Activated naive CD8-positive, alpha-beta T cell treated with anti-CD3 and anti-CD28 coated beads for 36 hours (primary cell): Measurements from ENCODE around the gene PGA5. TPM values are rescaled to one million over a fixed set of nuclear protein-coding genes. Genes with fewer than 3 reads are reported as not detected.
"Not testable (repeated sequence)": the region's sequence is repeated elsewhere in the genome, so short reads cannot be mapped to it uniquely, and the experiment has no call there.

Experiments
- DNase-seq: peaks from one replicate; pipeline ENCODE4 v3.0.0; 2021
- H3K27ac Mint-ChIP-seq: one replicate; pipeline ENCODE4 v1.8.0; 2022; ENCODE audit warnings: mild to moderate bottlenecking, moderate library complexity, mixed read lengths
- H3K27me3 Mint-ChIP-seq: one replicate; pipeline ENCODE4 v1.8.0; 2022; ENCODE audit warnings: mild to moderate bottlenecking, mixed read lengths
- H3K36me3 Mint-ChIP-seq: one replicate; pipeline ENCODE4 v1.8.0; 2021; ENCODE audit warnings: mild to moderate bottlenecking, mixed read lengths
- H3K4me1 Mint-ChIP-seq: one replicate; pipeline ENCODE4 v1.8.0; 2021; ENCODE audit warnings: mixed read lengths
- H3K4me3 Mint-ChIP-seq: one replicate; pipeline ENCODE4 v1.8.0; 2022; ENCODE audit warnings: mild to moderate bottlenecking, moderate library complexity, mixed read lengths
- H3K9me3 Mint-ChIP-seq: one replicate; pipeline ENCODE4 v1.8.0; 2022; ENCODE audit warnings: mixed read lengths
- total RNA-seq, 2 experiments: library from RNA; stranded (reverse); gene quantifications; one replicate each; pipeline ENCODE4 v1.2.3, GENCODE V29; 2021

The PGA5 gene
- total RNA-seq, 2 experiments from 2014 or later, result not detected

DNA sequence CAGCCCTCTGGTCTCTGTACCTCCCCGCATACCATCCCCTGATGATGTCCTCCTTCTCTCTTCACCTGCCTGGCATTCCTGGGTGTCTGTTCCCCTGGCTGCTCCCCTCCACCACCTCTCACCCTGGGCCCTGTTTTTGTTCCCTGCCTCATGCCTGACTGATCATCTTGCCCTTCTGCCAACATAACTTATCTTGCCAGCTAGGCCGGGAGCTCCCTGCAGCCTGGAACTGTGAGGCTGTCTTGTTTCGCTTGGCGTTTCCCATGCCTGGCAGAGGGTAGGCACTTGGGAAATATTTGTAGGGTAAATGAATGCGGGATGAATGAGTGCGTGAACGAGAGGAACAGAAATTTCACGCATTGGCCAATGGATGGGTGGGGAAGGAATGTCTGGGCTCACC is 8.2 kb downstream of the PGA5 start:
- not testable (repeated sequence) for H3K4me1 Mint-ChIP-seq, H3K36me3 Mint-ChIP-seq, H3K9me3 Mint-ChIP-seq, DNase-seq, H3K27me3 Mint-ChIP-seq, H3K4me3 Mint-ChIP-seq
- peak overlapping the region; percentile 28 for H3K27ac Mint-ChIP-seq

GRCh38 chr11:61250796-61251765 is 10.1 kb downstream of the PGA5 start:
- not testable (repeated sequence) for H3K36me3 Mint-ChIP-seq, H3K27me3 Mint-ChIP-seq, H3K9me3 Mint-ChIP-seq, H3K4me3 Mint-ChIP-seq, H3K4me1 Mint-ChIP-seq, H3K27ac Mint-ChIP-seq, DNase-seq

GRCh38 chr11:61252332-61252731 is 11.4 kb downstream of the PGA5 start:
- H3K4me3 Mint-ChIP-seq, result not testable (repeated sequence)

GRCh38 chr11:61254403-61255025 is 13.5 kb downstream of the PGA5 start:
- no peak overlapping the region for H3K4me3 Mint-ChIP-seq
- H3K36me3 Mint-ChIP-seq, result peaks cover 4% of the 10 kb centered on the region
- H3K27me3 Mint-ChIP-seq, result no peaks in the 10 kb centered on the region
- peak; percentile 68 for DNase-seq
- peaks cover 3% of the 10 kb centered on the region for H3K4me1 Mint-ChIP-seq
- no peak overlapping the region for H3K27ac Mint-ChIP-seq
- no peaks in the 10 kb centered on the region for H3K9me3 Mint-ChIP-seq

More at GRCh38 chr11:61252332-61252731, 11.4 kb downstream of the PGA5 start:
- H3K36me3 Mint-ChIP-seq, H3K4me1 Mint-ChIP-seq, H3K27me3 Mint-ChIP-seq, H3K9me3 Mint-ChIP-seq, H3K27ac Mint-ChIP-seq, DNase-seq: not testable (repeated sequence)

GRCh38 chr11:61256710-61257482 is 15.9 kb downstream of the PGA5 start:
- H3K4me3 Mint-ChIP-seq, result no peak overlapping the region
- H3K4me1 Mint-ChIP-seq, result peaks cover 3% of the 10 kb centered on the region
- no peak for DNase-seq
- no peak overlapping the region for H3K27ac Mint-ChIP-seq
- no peaks in the 10 kb centered on the region for H3K27me3 Mint-ChIP-seq
- H3K9me3 Mint-ChIP-seq, result no peaks in the 10 kb centered on the region
- H3K36me3 Mint-ChIP-seq, result peaks cover 11% of the 10 kb centered on the region

GRCh38 chr11:61258546-61258945 is 17.6 kb downstream of the PGA5 start:
- H3K9me3 Mint-ChIP-seq, result no peaks in the 10 kb centered on the region
- H3K36me3 Mint-ChIP-seq, result peaks cover 11% of the 10 kb centered on the region
- no peak overlapping the region for H3K27ac Mint-ChIP-seq
- H3K27me3 Mint-ChIP-seq, result no peaks in the 10 kb centered on the region
- no peaks in the 10 kb centered on the region for H3K4me1 Mint-ChIP-seq
- no peak overlapping the region for H3K4me3 Mint-ChIP-seq
- no peak for DNase-seq

DNA sequence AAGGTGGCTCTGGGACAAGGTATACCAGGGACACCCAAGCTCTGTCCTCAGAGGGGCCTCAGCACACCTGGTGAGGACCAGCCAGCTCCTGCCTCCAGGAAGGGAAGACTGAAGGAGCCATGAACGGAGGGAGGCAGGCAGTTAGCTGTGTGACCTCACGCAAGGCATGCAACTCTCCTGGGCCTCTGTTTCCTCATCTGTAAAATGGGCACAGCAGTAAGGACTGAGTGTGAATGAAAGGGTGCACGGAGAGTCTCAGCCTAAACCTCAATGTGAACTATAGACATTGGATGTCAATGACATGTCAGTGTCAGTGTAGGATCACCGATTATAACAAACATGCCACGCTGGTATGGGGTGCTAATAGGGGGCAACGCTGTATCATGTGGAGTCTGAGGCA is 18.4 kb downstream of the PGA5 start:
- Mint-ChIP-seq H3K4me3 (no peak overlapping the region), H3K4me1 (no peaks in the 10 kb centered on the region), H3K27me3 (no peaks in the 10 kb centered on the region), H3K27ac (no peak overlapping the region), H3K36me3 (peaks cover 11% of the 10 kb centered on the region), H3K9me3 (no peaks in the 10 kb centered on the region)
- no peak for DNase-seq

DNA sequence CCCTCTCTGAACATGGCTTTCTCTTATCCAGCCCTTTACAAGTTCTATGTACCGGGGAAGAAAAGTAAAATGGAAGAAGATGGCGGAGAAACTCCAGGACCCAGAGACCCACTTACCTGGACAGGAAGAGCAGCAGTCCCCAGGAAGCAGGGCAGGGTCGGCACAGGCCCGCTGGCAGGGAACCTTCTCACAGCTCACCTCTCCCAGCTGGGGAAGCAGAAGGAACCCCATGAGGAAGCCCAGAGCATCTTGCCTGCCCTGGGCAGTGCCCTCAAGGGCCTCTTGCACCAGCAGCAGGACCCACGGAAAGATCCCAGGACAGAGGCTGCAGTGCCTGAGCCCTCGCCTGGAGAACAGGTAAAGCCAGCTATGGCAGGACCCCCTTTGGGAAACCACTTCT is 23.4 kb downstream of the PGA5 start:
- H3K9me3 Mint-ChIP-seq, result no peaks in the 10 kb centered on the region
- no peak overlapping the region for H3K4me3 Mint-ChIP-seq
- H3K4me1 Mint-ChIP-seq, result no peaks in the 10 kb centered on the region
- no peak overlapping the region for H3K27ac Mint-ChIP-seq
- no peak for DNase-seq
- H3K36me3 Mint-ChIP-seq, result peaks cover 9% of the 10 kb centered on the region
- no peaks in the 10 kb centered on the region for H3K27me3 Mint-ChIP-seq

GRCh38 chr11:61264795-61265194 is 23.8 kb downstream of the PGA5 start:
- DNase-seq, result no peak
- Mint-ChIP-seq H3K27ac (no peak overlapping the region), H3K27me3 (no peaks in the 10 kb centered on the region), H3K4me1 (no peaks in the 10 kb centered on the region), H3K36me3 (peaks cover 5% of the 10 kb centered on the region), H3K9me3 (no peaks in the 10 kb centered on the region), H3K4me3 (no peak overlapping the region)

DNA sequence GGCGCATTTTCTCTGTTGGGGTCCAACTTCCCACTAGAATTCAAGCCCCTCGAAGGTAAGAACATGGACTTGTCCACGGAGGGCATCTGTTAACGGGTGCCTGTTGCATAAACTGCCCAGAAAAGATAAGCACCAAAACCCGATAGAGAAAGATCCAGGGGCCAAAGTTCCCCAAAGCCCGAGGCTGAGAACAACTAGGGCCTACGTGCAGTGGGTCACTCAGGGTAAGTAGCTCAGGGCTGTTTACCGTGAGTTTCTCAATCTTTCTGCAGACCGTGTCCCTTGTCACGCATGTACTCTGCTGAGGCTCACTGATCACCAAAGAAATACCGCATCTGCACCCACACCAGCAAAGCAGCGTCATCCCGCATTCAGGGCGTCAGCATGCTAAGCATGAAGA is 24.4 kb downstream of the PGA5 start:
- no peak for DNase-seq
- Mint-ChIP-seq H3K36me3 (peaks cover 5% of the 10 kb centered on the region), H3K9me3 (no peaks in the 10 kb centered on the region), H3K27ac (no peak overlapping the region), H3K4me1 (no peaks in the 10 kb centered on the region), H3K4me3 (no peak overlapping the region), H3K27me3 (no peaks in the 10 kb centered on the region)

GRCh38 chr11:61266602-61267001 is 25.6 kb downstream of the PGA5 start:
- no peaks in the 10 kb centered on the region for H3K4me1 Mint-ChIP-seq
- no peaks in the 10 kb centered on the region for H3K27me3 Mint-ChIP-seq
- no peaks in the 10 kb centered on the region for H3K9me3 Mint-ChIP-seq
- peaks cover 2% of the 10 kb centered on the region for H3K36me3 Mint-ChIP-seq
- H3K27ac Mint-ChIP-seq, result no peak overlapping the region
- DNase-seq, result no peak
- no peak overlapping the region for H3K4me3 Mint-ChIP-seq

GRCh38 chr11:61267437-61267841 is 26.5 kb downstream of the PGA5 start:
- H3K36me3 Mint-ChIP-seq, result peaks cover 2% of the 10 kb centered on the region
- H3K9me3 Mint-ChIP-seq, result no peaks in the 10 kb centered on the region
- no peak overlapping the region for H3K4me3 Mint-ChIP-seq
- DNase-seq, result no peak
- H3K27ac Mint-ChIP-seq, result no peak overlapping the region
- H3K4me1 Mint-ChIP-seq, result no peaks in the 10 kb centered on the region
- no peaks in the 10 kb centered on the region for H3K27me3 Mint-ChIP-seq

GRCh38 chr11:61268588-61269250 is 27.7 kb downstream of the PGA5 start:
- no peak for DNase-seq
- Mint-ChIP-seq H3K27ac (no peak overlapping the region), H3K9me3 (no peaks in the 10 kb centered on the region), H3K4me3 (no peak overlapping the region), H3K36me3 (peaks cover 2% of the 10 kb centered on the region), H3K27me3 (no peaks in the 10 kb centered on the region), H3K4me1 (no peaks in the 10 kb centered on the region)

- no peak for DNase-seq
- Mint-ChIP-seq H3K27ac (no peak overlapping the region), H3K9me3 (no peaks in the 10 kb centered on the region), H3K4me1 (no peaks in the 10 kb centered on the region), H3K4me3 (no peak overlapping the region), H3K27me3 (no peaks in the 10 kb centered on the region), H3K36me3 (peaks cover under 1% of the 10 kb centered on the region)
These were observed 29.5 kb downstream of the PGA5 start for GRCh38 chr11:61270354-61271076.
